HEK293 (cell line): ENCODE data around the gene SLC35E2B.

Experiments used
- CTCF ChIA-PET: fragments of 350-600 bp; formaldehyde crosslinking; extraction: SDS; loops from one replicate; lab custom pipeline; 2021; ENCODE audit warnings: antibody characterized with exemption; lab: Yijun Ruan, JAX
- POLR2A ChIA-PET: fragments of 300-600 bp; formaldehyde crosslinking; extraction: SDS; loops from one replicate; lab custom pipeline; 2020; ENCODE audit warnings: antibody characterized with exemption, inconsistent platforms; lab: Yijun Ruan, JAX
- H3K27ac ChIP-seq: fragments of 200-500 bp; sonication (Bioruptor generic); 2 replicates; pipeline ENCODE4 v1.5.1; 2014; ENCODE audit warnings: low read depth, low read length, control low read depth, inconsistent platforms; ENCODE audit errors: extremely low read depth
- H3K36me3 ChIP-seq, 2 experiments: fragments of 200-500 bp in 1 of 2; sonication (Bioruptor generic) in 1 of 2; 1 replicate in 1 of 2; 2 replicates in 1 of 2; pipeline ENCODE4 v1.5.1; 2014 to 2017; ENCODE audit warnings: inconsistent platforms in 2 of 2, low read length in 2 of 2; ENCODE audit not compliant: control insufficient read depth in 2 of 2, insufficient read depth in 1 of 2
- H3K4me1 ChIP-seq: fragments of 200-500 bp; sonication (Bioruptor generic); 2 replicates; pipeline ENCODE4 v1.5.1; 2014; ENCODE audit warnings: mild to moderate bottlenecking, low read length, inconsistent platforms; ENCODE audit not compliant: control insufficient read depth, insufficient read depth
- H3K4me3 ChIP-seq: 2 replicates; pipeline ENCODE4 v1.5.1; 2011; ENCODE audit warnings: low read depth, mild to moderate bottlenecking, control low read depth, low read length, moderate library complexity
- H3K9me3 ChIP-seq: fragments of 200-500 bp; sonication (Bioruptor generic); 2 replicates; pipeline ENCODE4 v1.5.1; 2014; ENCODE audit warnings: low read depth, low read length, inconsistent platforms; ENCODE audit not compliant: control insufficient read depth, insufficient read depth
- OVOL3 ChIP-seq: fragments of 450-650 bp; formaldehyde crosslinking; IDR thresholded peaks from 2 replicates; pipeline ENCODE4 v1.5.1; 2016; ENCODE audit warnings: missing biosample characterization, missing genetic modification characterization
- PRDM1 ChIP-seq: fragments of 450-650 bp; formaldehyde crosslinking; IDR thresholded peaks from 2 replicates; pipeline ENCODE4; 2016; ENCODE audit warnings: missing biosample characterization, missing genetic modification characterization
- PRDM4 ChIP-seq: fragments of 450-650 bp; formaldehyde crosslinking; IDR thresholded peaks from 2 replicates; pipeline ENCODE4 v1.5.1; 2017; ENCODE audit warnings: missing biosample characterization, missing genetic modification characterization
- REPIN1 ChIP-seq: fragments of 450-650 bp; formaldehyde crosslinking; IDR thresholded peaks from 2 replicates; pipeline ENCODE4 v1.5.1; 2017; ENCODE audit warnings: missing biosample characterization, missing genetic modification characterization, low read depth
- SP7 ChIP-seq: fragments of 450-650 bp; formaldehyde crosslinking; IDR thresholded peaks from 2 replicates; pipeline ENCODE4 v1.5.1; 2016; ENCODE audit warnings: missing biosample characterization, missing genetic modification characterization
- YY1 ChIP-seq: fragments of 450-650 bp; formaldehyde crosslinking; IDR thresholded peaks from 2 replicates; pipeline ENCODE4 v1.5.1; 2018; ENCODE audit warnings: missing biosample characterization, missing genetic modification characterization
- ZFP69B ChIP-seq: fragments of 450-650 bp; formaldehyde crosslinking; IDR thresholded peaks from 2 replicates; pipeline ENCODE4 v1.5.1; 2016; ENCODE audit warnings: missing biosample characterization, missing genetic modification characterization
- ZNF146 ChIP-seq: fragments of 450-650 bp; formaldehyde crosslinking; IDR thresholded peaks from 2 replicates; pipeline ENCODE4 v1.5.1; 2016; ENCODE audit warnings: missing biosample characterization, missing genetic modification characterization
- ZNF18 ChIP-seq: fragments of 450-650 bp; formaldehyde crosslinking; IDR thresholded peaks from 2 replicates; pipeline ENCODE4 v1.5.1; 2016; ENCODE audit warnings: missing biosample characterization, missing genetic modification characterization
- ZNF274 ChIP-seq, 2 experiments: fragments of 200-500 bp in 1 of 2; fragments of 450-650 bp in 1 of 2; sonication (Bioruptor generic) in 1 of 2; formaldehyde crosslinking in 1 of 2; IDR thresholded peaks; 2 replicates each; pipeline versions ENCODE4 v1.5.1 to v1.6.1; 2014 to 2016; ENCODE audit warnings: borderline replicate concordance in 1 of 2, inconsistent platforms in 1 of 2, low read length in 1 of 2, missing biosample characterization in 1 of 2, missing genetic modification characterization in 1 of 2
- ZNF335 ChIP-seq: fragments of 450-650 bp; formaldehyde crosslinking; conservative IDR thresholded peaks from 2 replicates; pipeline ENCODE4 v1.5.1; 2016; ENCODE audit warnings: missing biosample characterization, missing genetic modification characterization
- ZNF362 ChIP-seq: fragments of 450-650 bp; formaldehyde crosslinking; IDR thresholded peaks from 2 replicates; pipeline ENCODE4 v1.5.1; 2016; ENCODE audit warnings: missing biosample characterization, missing genetic modification characterization
- ZNF404 ChIP-seq: fragments of 450-650 bp; formaldehyde crosslinking; IDR thresholded peaks from 2 replicates; pipeline ENCODE4 v1.5.1; 2017; ENCODE audit warnings: missing biosample characterization, missing genetic modification characterization
- ZNF518A ChIP-seq: fragments of 450-650 bp; formaldehyde crosslinking; conservative IDR thresholded peaks from 2 replicates; pipeline ENCODE4 v1.5.1; 2016; ENCODE audit warnings: low read depth, missing biosample characterization, missing genetic modification characterization
- ZNF544 ChIP-seq: fragments of 450-650 bp; formaldehyde crosslinking; IDR thresholded peaks from 2 replicates; pipeline ENCODE4 v1.5.0; 2017; ENCODE audit warnings: missing biosample characterization, missing genetic modification characterization
- ZNF704 ChIP-seq: fragments of 450-650 bp; formaldehyde crosslinking; IDR thresholded peaks from 2 replicates; pipeline ENCODE4 v1.5.1; 2016; ENCODE audit warnings: missing biosample characterization, missing genetic modification characterization
- ZNF776 ChIP-seq: fragments of 450-650 bp; formaldehyde crosslinking; IDR thresholded peaks from 2 replicates; pipeline ENCODE4 v1.5.0; 2017; ENCODE audit warnings: missing biosample characterization, missing genetic modification characterization, borderline replicate concordance
- ZNF777 ChIP-seq: fragments of 450-650 bp; formaldehyde crosslinking; IDR thresholded peaks from 2 replicates; pipeline ENCODE4 v1.5.1; 2017; ENCODE audit warnings: missing biosample characterization, missing genetic modification characterization, borderline replicate concordance
- ZSCAN30 ChIP-seq: fragments of 450-650 bp; IDR thresholded peaks from 2 replicates; pipeline ENCODE4 v1.5.1; 2018; ENCODE audit warnings: missing biosample characterization, mild to moderate bottlenecking, missing genetic modification characterization, moderate library complexity

The SLC35E2B gene

GRCh38 chr1:1615256-1616044 lies 77.1 kb downstream of the SLC35E2B start, which contains the start of gene MIB2 (continued):
- TF ChIP-seq REPIN1 (peak; percentile 84; the same call in 1 of the 2 replicates), ZNF18 (tag by site-specific recombination) (no peak), SP7 (tag by site-specific recombination) (peak; percentile 88), YY1 (tag by site-specific recombination) (peak; percentile 60), ZNF146 (tag by site-specific recombination) (no peak; the same call in 1 of the 2 replicates), ZNF776 (tag by site-specific recombination) (no peak), PRDM4 (tag by site-specific recombination) (peak; percentile 68), ZNF404 (no peak), ZNF274 (IDR thresholded peaks at IDR 0.05; ENCODE audit: low read length) (no peak), ZNF274 (tag by site-specific recombination; IDR thresholded peaks at IDR 0.05; ENCODE audit: borderline replicate concordance) (no peak), OVOL3 (tag by site-specific recombination) (0 out of 2 replicates have a peak, but pooled peaks have one; percentile 18)

GRCh38 chr1:1614954-1615255 lies 77.7 kb downstream of the SLC35E2B start:
- peaks cover 0 to 27% of the 10 kb centered on the region in 2 experiments; a peak in 1 of 3 replicates for H3K36me3 ChIP-seq
- H3K4me3 ChIP-seq, result peak overlapping the region; percentile 100
- peak overlapping the region; percentile 40; the same call in 1 of the 2 replicates for H3K27ac ChIP-seq
- CTCF ChIA-PET, result interaction anchor here (0.6 to 0.9 kb wide), 2 partner anchors 216 to 592 kb away, joined by 3 to 4 read pairs; partner anchors contain the start of gene CCNL2
- POLR2A ChIA-PET, result interaction anchor here (0.7 to 3.5 kb wide), 7 partner anchors 12 to 777 kb away, joined by 3 to 17 read pairs (median 4); partner anchors contain the start of genes MORN1 and RER1
- 0 out of 2 replicates have a peak, but pooled peaks cover 3% of the 10 kb centered on the region for H3K4me1 ChIP-seq
- no peaks in the 10 kb centered on the region for H3K9me3 ChIP-seq
- TF ChIP-seq ZNF335 (tag by site-specific recombination) (peak; percentile 93), ZNF274 (IDR thresholded peaks at IDR 0.05; ENCODE audit: low read length) (no peak), ZNF274 (tag by site-specific recombination; IDR thresholded peaks at IDR 0.05; ENCODE audit: borderline replicate concordance) (no peak), ZFP69B (tag by site-specific recombination) (no peak), ZNF362 (peak; percentile 89), ZNF544 (no peak), PRDM1 (tag by site-specific recombination) (no peak), ZNF518A (tag by site-specific recombination) (no peak), ZSCAN30 (tag by site-specific recombination) (no peak), ZNF18 (tag by site-specific recombination) (no peak), ZNF704 (tag by site-specific recombination) (no peak), ZNF777 (tag by site-specific recombination) (no peak)
